SK-N-SH treated with all-trans-retinoic acid at 6 μM for 48 hours (cell line): ENCODE results near the gene EPS8L3.

Experiments
- ATAC-seq: fragments of 200-7000 bp; cut with Tn5 transposase; 3 replicates; pipeline ENCODE4 v1.9.1; 2020; ENCODE audit warnings: mild to moderate bottlenecking, moderate library complexity
- ARNTL ChIP-seq: fragments of 450-650 bp; formaldehyde crosslinking; IDR thresholded peaks from 2 replicates; pipeline ENCODE4 v1.5.0; 2020; ENCODE audit warnings: low read depth, mild to moderate bottlenecking, moderate library complexity, borderline replicate concordance
- BACH2 ChIP-seq: fragments of 250-450 bp; sonication (Bioruptor Pico); IDR thresholded peaks from 2 replicates; pipeline ENCODE4 v1.9.0; 2021; ENCODE audit warnings: mild to moderate bottlenecking, borderline replicate concordance
- CSDC2 ChIP-seq: fragments of 250-450 bp; sonication (Bioruptor Pico); IDR thresholded peaks from 2 replicates; pipeline ENCODE4 v1.5.0; 2020; ENCODE audit warnings: mild to moderate bottlenecking, moderate library complexity
- ESRRG ChIP-seq: fragments of 250-450 bp; sonication (Bioruptor Pico); IDR thresholded peaks from 2 replicates; pipeline ENCODE4 v1.6.1; 2021; ENCODE audit warnings: mild to moderate bottlenecking
- GLIS3 ChIP-seq: fragments of 250-450 bp; sonication (Bioruptor Pico); IDR thresholded peaks from 2 replicates; pipeline ENCODE4 v1.5.0; 2020; ENCODE audit warnings: mild to moderate bottlenecking, moderate library complexity
- OSR1 ChIP-seq: fragments of 250-450 bp; sonication (Bioruptor Pico); IDR thresholded peaks from 2 replicates; pipeline ENCODE4 v1.8.0; 2022; ENCODE audit warnings: moderate library complexity, mild to moderate bottlenecking, inconsistent platforms
- PATZ1 ChIP-seq: fragments of 250-450 bp; sonication (Bioruptor Pico); IDR thresholded peaks from 2 replicates; pipeline ENCODE4 v1.8.0; 2020; ENCODE audit warnings: mild to moderate bottlenecking, moderate library complexity, borderline replicate concordance
- PPARA ChIP-seq: fragments of 250-450 bp; sonication (Bioruptor Pico); IDR thresholded peaks from 2 replicates; pipeline ENCODE4 v1.5.0; 2020; ENCODE audit warnings: mild to moderate bottlenecking, borderline replicate concordance
- RARB ChIP-seq: fragments of 250-450 bp; sonication (Bioruptor Pico); IDR thresholded peaks from 2 replicates; pipeline ENCODE4 v1.8.0; 2021; ENCODE audit warnings: mild to moderate bottlenecking, moderate library complexity
- TCF4 ChIP-seq: fragments of 250-450 bp; sonication (Bioruptor Pico); IDR thresholded peaks from 2 replicates; pipeline ENCODE4 v1.8.0; 2021; ENCODE audit warnings: mild to moderate bottlenecking, moderate library complexity, borderline replicate concordance
- TOX ChIP-seq: fragments of 250-450 bp; sonication (Bioruptor Pico); IDR thresholded peaks from 2 replicates; pipeline ENCODE4 v1.8.0; 2021; ENCODE audit warnings: mild to moderate bottlenecking, moderate library complexity, borderline replicate concordance
- ZC3H10 ChIP-seq: fragments of 250-450 bp; sonication (Bioruptor Pico); IDR thresholded peaks from 2 replicates; pipeline ENCODE4 v1.5.1; 2021; ENCODE audit warnings: mild to moderate bottlenecking, moderate library complexity
- ZFP3 ChIP-seq: fragments of 250-450 bp; sonication (Bioruptor Pico); IDR thresholded peaks from 2 replicates; pipeline ENCODE4 v1.5.0; 2020; ENCODE audit warnings: mild to moderate bottlenecking, moderate library complexity
- ZFP30 ChIP-seq: fragments of 450-650 bp; formaldehyde crosslinking; IDR thresholded peaks from 2 replicates; pipeline ENCODE4 v1.5.0; 2022; ENCODE audit warnings: mild to moderate bottlenecking, moderate library complexity
- ZNF565 ChIP-seq: fragments of 450-650 bp; formaldehyde crosslinking; conservative IDR thresholded peaks from 2 replicates; pipeline ENCODE4 v1.5.0; 2020; ENCODE audit warnings: low read depth, mild to moderate bottlenecking, moderate library complexity
- ZNF8 ChIP-seq: fragments of 450-650 bp; formaldehyde crosslinking; IDR thresholded peaks from 2 replicates; pipeline ENCODE4 v1.5.0; 2020; ENCODE audit warnings: mild to moderate bottlenecking, moderate library complexity
- TF ChIP-seq, protein P1 (sequence below): fragments of 250-450 bp; sonication (Bioruptor Pico); IDR thresholded peaks from 2 replicates; pipeline ENCODE4 v1.5.0; 2020; ENCODE audit warnings: mild to moderate bottlenecking, moderate library complexity
- TF ChIP-seq, protein P2 (sequence below): fragments of 250-450 bp; sonication (Bioruptor Pico); IDR thresholded peaks from 2 replicates; pipeline ENCODE4 v1.8.0; 2021; ENCODE audit warnings: low read depth, mild to moderate bottlenecking, moderate library complexity, borderline replicate concordance
- TF ChIP-seq, protein P3 (sequence below): fragments of 250-450 bp; sonication (Bioruptor Pico); IDR thresholded peaks from 2 replicates; pipeline ENCODE4 v1.5.1; 2020; ENCODE audit warnings: low read depth, mild to moderate bottlenecking, moderate library complexity
- TF ChIP-seq, protein P4 (sequence below): fragments of 250-450 bp; sonication (Bioruptor Pico); IDR thresholded peaks from 2 replicates; pipeline ENCODE4 v1.5.1; 2021; ENCODE audit warnings: mild to moderate bottlenecking, moderate library complexity

The EPS8L3 gene

GRCh38 chr1:109754738-109755137 is 9.0 kb downstream of the EPS8L3 start (continued):
- TF ChIP-seq, protein P1, sequence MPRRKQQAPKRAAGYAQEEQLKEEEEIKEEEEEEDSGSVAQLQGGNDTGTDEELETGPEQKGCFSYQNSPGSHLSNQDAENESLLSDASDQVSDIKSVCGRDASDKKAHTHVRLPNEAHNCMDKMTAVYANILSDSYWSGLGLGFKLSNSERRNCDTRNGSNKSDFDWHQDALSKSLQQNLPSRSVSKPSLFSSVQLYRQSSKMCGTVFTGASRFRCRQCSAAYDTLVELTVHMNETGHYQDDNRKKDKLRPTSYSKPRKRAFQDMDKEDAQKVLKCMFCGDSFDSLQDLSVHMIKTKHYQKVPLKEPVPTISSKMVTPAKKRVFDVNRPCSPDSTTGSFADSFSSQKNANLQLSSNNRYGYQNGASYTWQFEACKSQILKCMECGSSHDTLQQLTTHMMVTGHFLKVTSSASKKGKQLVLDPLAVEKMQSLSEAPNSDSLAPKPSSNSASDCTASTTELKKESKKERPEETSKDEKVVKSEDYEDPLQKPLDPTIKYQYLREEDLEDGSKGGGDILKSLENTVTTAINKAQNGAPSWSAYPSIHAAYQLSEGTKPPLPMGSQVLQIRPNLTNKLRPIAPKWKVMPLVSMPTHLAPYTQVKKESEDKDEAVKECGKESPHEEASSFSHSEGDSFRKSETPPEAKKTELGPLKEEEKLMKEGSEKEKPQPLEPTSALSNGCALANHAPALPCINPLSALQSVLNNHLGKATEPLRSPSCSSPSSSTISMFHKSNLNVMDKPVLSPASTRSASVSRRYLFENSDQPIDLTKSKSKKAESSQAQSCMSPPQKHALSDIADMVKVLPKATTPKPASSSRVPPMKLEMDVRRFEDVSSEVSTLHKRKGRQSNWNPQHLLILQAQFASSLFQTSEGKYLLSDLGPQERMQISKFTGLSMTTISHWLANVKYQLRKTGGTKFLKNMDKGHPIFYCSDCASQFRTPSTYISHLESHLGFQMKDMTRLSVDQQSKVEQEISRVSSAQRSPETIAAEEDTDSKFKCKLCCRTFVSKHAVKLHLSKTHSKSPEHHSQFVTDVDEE (CRISPR knock-in tag), result no peak
- no peak for TF ChIP-seq TOX (CRISPR knock-in tag)
- TF ChIP-seq BACH2, result no peak
- TF ChIP-seq, protein P2, sequence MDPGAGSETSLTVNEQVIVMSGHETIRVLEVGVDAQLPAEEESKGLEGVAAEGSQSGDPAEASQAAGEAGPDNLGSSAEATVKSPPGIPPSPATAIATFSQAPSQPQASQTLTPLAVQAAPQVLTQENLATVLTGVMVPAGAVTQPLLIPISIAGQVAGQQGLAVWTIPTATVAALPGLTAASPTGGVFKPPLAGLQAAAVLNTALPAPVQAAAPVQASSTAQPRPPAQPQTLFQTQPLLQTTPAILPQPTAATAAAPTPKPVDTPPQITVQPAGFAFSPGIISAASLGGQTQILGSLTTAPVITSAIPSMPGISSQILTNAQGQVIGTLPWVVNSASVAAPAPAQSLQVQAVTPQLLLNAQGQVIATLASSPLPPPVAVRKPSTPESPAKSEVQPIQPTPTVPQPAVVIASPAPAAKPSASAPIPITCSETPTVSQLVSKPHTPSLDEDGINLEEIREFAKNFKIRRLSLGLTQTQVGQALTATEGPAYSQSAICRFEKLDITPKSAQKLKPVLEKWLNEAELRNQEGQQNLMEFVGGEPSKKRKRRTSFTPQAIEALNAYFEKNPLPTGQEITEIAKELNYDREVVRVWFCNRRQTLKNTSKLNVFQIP (CRISPR knock-in tag), result no peak
- no peak for TF ChIP-seq ESRRG (CRISPR knock-in tag)
- no peak for TF ChIP-seq ZC3H10 (CRISPR knock-in tag)
- no peak for TF ChIP-seq RARB (CRISPR knock-in tag)
- TF ChIP-seq TCF4 (CRISPR knock-in tag), result no peak
- TF ChIP-seq ZFP3 (CRISPR knock-in tag), result no peak

GRCh38 chr1:109751531-109752260 is 12.0 kb downstream of the EPS8L3 start:
- TF ChIP-seq, protein P3, sequence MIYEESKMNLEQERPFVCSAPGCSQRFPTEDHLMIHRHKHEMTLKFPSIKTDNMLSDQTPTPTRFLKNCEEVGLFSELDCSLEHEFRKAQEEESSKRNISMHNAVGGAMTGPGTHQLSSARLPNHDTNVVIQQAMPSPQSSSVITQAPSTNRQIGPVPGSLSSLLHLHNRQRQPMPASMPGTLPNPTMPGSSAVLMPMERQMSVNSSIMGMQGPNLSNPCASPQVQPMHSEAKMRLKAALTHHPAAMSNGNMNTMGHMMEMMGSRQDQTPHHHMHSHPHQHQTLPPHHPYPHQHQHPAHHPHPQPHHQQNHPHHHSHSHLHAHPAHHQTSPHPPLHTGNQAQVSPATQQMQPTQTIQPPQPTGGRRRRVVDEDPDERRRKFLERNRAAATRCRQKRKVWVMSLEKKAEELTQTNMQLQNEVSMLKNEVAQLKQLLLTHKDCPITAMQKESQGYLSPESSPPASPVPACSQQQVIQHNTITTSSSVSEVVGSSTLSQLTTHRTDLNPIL (CRISPR knock-in tag), result no peak
- TF ChIP-seq GLIS3 (CRISPR knock-in tag) (no peak), ZNF565 (no peak), ARNTL (CRISPR knock-in tag) (no peak)
- no peak for ATAC-seq

GRCh38 chr1:109750920-109751319 is 12.8 kb downstream of the EPS8L3 start:
- TF ChIP-seq, protein P3 (CRISPR knock-in tag), result no peak
- TF ChIP-seq, protein P2 (CRISPR knock-in tag), result no peak
- TF ChIP-seq, protein P1 (CRISPR knock-in tag), result no peak
- TF ChIP-seq CSDC2 (no peak), ZFP3 (CRISPR knock-in tag) (no peak), PATZ1 (CRISPR knock-in tag) (no peak), PPARA (no peak), ZC3H10 (CRISPR knock-in tag) (no peak), BACH2 (no peak), ZNF8 (no peak), ARNTL (CRISPR knock-in tag) (no peak), ZFP30 (CRISPR knock-in tag) (no peak), OSR1 (no peak), ZNF565 (no peak), TCF4 (CRISPR knock-in tag) (no peak)
- TF ChIP-seq, protein P4, sequence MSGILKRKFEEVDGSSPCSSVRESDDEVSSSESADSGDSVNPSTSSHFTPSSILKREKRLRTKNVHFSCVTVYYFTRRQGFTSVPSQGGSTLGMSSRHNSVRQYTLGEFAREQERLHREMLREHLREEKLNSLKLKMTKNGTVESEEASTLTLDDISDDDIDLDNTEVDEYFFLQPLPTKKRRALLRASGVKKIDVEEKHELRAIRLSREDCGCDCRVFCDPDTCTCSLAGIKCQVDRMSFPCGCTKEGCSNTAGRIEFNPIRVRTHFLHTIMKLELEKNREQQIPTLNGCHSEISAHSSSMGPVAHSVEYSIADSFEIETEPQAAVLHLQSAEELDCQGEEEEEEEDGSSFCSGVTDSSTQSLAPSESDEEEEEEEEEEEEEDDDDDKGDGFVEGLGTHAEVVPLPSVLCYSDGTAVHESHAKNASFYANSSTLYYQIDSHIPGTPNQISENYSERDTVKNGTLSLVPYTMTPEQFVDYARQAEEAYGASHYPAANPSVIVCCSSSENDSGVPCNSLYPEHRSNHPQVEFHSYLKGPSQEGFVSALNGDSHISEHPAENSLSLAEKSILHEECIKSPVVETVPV (CRISPR knock-in tag), result no peak
- ATAC-seq, result no peak
